Heart left ventricle (tissue), 16 donors: ENCODE measurements around the gene SLC22A2. TPM values are rescaled to one million over a fixed set of nuclear protein-coding genes. Genes with fewer than 3 reads are reported as not detected.
A peak's percentile ranks its signal among the peaks of the same experiment; 100 is the strongest.
"Not testable (repeated sequence)": the region's sequence is repeated elsewhere in the genome, so short reads cannot be mapped to it uniquely, and the experiment has no call there.

Experiments
- ATAC-seq, 4 donors: fragments of 200-7000 bp; cut with Tn5 transposase; one replicate each; pipeline ENCODE4 v1.9.1; 2020 to 2022; ENCODE audit warnings: moderate library complexity in 4 of 4, mild to moderate bottlenecking in 3 of 4, moderate number of reproducible peaks in 1 of 4
- DNase-seq, 5 donors: peaks; one replicate each; pipeline ENCODE4 v3.0.0-alpha.2; 2020
- H3K27ac ChIP-seq, 12 donors: fragments of 200-600 bp; sonication (generic) in 4 of 12; one replicate each; pipeline versions ENCODE4 v1.5.0 to v1.8.0; 2016 to 2022; ENCODE audit warnings: mild to moderate bottlenecking in 2 of 12
- H3K27me3 ChIP-seq, 9 donors: fragments of 200-600 bp; sonication (generic) in 2 of 9; one replicate each; pipeline versions ENCODE4 v1.5.1 to v1.8.0; 2016 to 2022; ENCODE audit warnings: mild to moderate bottlenecking in 3 of 9
- H3K36me3 ChIP-seq, 9 donors: fragments of 200-600 bp; sonication (generic) in 2 of 9; one replicate each; pipeline versions ENCODE4 v1.5.0 to v1.8.0; 2018 to 2022; ENCODE audit warnings: mild to moderate bottlenecking in 2 of 9
- H3K4me1 ChIP-seq, 12 donors: fragments of 200-600 bp; sonication (generic) in 4 of 12; one replicate each; pipeline versions ENCODE4 v1.5.0 to v1.8.0; 2016 to 2022; ENCODE audit warnings: mild to moderate bottlenecking in 3 of 12
- H3K4me3 ChIP-seq, 12 donors: fragments of 200-600 bp; sonication (generic) in 4 of 12; one replicate each; pipeline versions ENCODE4 v1.5.0 to v1.8.0; 2017 to 2022; ENCODE audit warnings: mild to moderate bottlenecking in 9 of 12, moderate library complexity in 4 of 12
- H3K9me3 ChIP-seq, 12 donors: fragments of 200-600 bp; sonication (generic) in 4 of 12; one replicate each; pipeline versions ENCODE4 v1.5.0 to v1.8.0; 2016 to 2022; ENCODE audit warnings: mild to moderate bottlenecking in 1 of 12
- POLR2A ChIP-seq, 2 donors: fragments of 450-650 bp; IDR thresholded peaks; one replicate each; pipeline ENCODE4 v1.6.1; 2017; ENCODE audit warnings: antibody characterized with exemption in 2 of 2, mild to moderate bottlenecking in 2 of 2, moderate library complexity in 2 of 2
- WGBS, 4 donors: extraction: QIAGEN DNeasy Blood & Tissue Kit in 2 of 4; methylation state at CpG; one replicate each; pipeline versions ENCODE4 v1.1.5 to v1.1.7; 2013 to 2018; 5-methylcytosine and 5-hydroxymethylcytosine counted together
- intact Hi-C, 10 donors: fragments of 100-400 bp; cut with DNase I; formaldehyde crosslinking; loops; one replicate each; pipeline versions ENCODE4 v1.11.1 to v1.14.2; 2022
- long read RNA-seq, 3 donors: library from polyadenylated mRNA; unstranded; transcript quantifications; one replicate each; pipeline ENCODE4 v2.0.0, GENCODE V29; 2020 to 2021
- polyA plus RNA-seq, 2 donors: library from polyadenylated mRNA; stranded (reverse); fragments of 200-250 nt; gene quantifications; one replicate each; pipeline ENCODE4 v1.2.3, GENCODE V29; 2013
- total RNA-seq, 9 donors: library from RNA; depleted of rRNA in 2 of 9; stranded (reverse); fragments of >200 nt in 2 of 9; fragmentation: NEBNext Ultra II Directional in 3 of 9; extraction: Animal tissue kit (Norgen Biotek cat#: 25700) in 3 of 9; gene quantifications; one replicate each; pipeline versions ENCODE4 v1.1.0 to v1.2.4, GENCODE V29; 2016 to 2023
- TF ChIP-seq, protein P1 (sequence below), 12 donors: fragments of 200-600 bp; sonication (generic) in 4 of 12; IDR thresholded peaks; one replicate each; pipeline versions ENCODE4 v1.5.0 to v1.8.0; 2018 to 2022; ENCODE audit warnings: antibody characterized with exemption in 12 of 12, mild to moderate bottlenecking in 5 of 12
- donor health status: ischemic (EF 13 %, LVEDD 7.1; RV severe dilation, severe dysfunction).
- donor health status: healthy with polysubstance abuse.
- donor health status: DM: no; HTN: yes; CAD: no.
- donor health status: DM: no; HTN: no; CAD: no.
- donor health status: ischemic (EF 25% LVEDD 6.9; RV normal size, moderate dysfunction).
- donor health status: ischemic (EF 25% LVEDD 5.7; RV mildly dilated, moderate dysfunction).
- donor health status: healthy.
- donor health status: DM: yes; HTN: yes; CAD: no.
- donor health status: ischemic (EF 35%, LVEDD 5.7; RV mildly dilated, moderate dysfunction).
- donor health status: nonischemic (EF 11% LVEDD 7.7; RV severe dilation, severe dysfunction).
- donor health status: DM: yes; HTN: yes; CAD: no.
- donor health status: PGD.
- donor health status: ischemic (EF 29% LVEDD 5.4; RV normal size, mild dysfunction).
- donor health status: nonischemic (EF 23%, LVEDD 6.1; RV moderate dilation, normal function).

The SLC22A2 gene
- total RNA-seq (not detected), polyA plus RNA-seq (not detected)
- long read RNA-seq, donor 1, result 0 reads
- long read RNA-seq, donor 2, result 0 reads
- long read RNA-seq, donor 3, result 0 reads

DNA sequence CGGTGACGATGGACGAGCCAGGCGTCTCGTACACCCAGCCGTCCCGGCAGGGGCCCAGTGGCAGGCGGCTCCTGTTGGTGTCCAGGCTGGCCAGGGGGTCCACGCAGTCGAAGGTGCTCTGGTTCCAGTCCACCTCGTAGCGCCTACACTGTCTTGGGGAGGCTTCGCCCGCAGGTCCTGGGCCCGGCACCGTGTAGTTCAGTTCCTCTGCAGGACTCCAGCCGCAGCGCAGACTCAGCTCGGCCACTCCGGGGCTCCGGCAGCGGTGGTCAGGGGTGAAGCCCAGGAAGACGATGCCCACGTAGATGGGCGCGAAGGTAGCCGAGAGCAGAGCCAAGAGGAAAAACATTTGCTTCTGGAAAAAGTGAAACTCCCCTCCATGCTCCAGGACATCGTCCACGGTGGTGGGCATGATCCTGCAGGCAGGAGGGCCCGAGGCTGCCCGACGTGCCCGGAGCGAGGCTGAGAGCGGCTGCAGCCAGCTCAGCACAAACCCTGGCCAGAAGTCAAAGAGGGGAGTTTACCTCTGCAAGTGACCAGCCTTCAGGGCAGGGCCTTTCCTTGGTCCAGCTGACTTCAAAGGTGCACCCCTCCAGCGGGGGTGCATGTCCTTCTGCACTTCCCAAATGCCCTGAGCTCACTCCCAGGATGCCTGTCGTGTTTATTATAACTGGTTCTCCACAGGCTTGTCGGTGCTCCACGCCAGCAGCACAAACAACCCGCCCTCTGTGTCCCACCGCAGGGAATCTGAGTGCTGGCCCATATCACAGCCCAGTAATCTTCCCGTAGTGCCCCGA, at the start of gene SLC22A2:
SLC22A2 (minus strand) TSS at position 476 of the 797 bp plus-strand sequence; CDS start at position 412, 64 bp downstream.
- no peak for ATAC-seq
- H3K27me3 ChIP-seq, result peaks cover 0 to 27% (median 0%) of the 10 kb centered on the region in 9 donors
- TF ChIP-seq, protein P1, sequence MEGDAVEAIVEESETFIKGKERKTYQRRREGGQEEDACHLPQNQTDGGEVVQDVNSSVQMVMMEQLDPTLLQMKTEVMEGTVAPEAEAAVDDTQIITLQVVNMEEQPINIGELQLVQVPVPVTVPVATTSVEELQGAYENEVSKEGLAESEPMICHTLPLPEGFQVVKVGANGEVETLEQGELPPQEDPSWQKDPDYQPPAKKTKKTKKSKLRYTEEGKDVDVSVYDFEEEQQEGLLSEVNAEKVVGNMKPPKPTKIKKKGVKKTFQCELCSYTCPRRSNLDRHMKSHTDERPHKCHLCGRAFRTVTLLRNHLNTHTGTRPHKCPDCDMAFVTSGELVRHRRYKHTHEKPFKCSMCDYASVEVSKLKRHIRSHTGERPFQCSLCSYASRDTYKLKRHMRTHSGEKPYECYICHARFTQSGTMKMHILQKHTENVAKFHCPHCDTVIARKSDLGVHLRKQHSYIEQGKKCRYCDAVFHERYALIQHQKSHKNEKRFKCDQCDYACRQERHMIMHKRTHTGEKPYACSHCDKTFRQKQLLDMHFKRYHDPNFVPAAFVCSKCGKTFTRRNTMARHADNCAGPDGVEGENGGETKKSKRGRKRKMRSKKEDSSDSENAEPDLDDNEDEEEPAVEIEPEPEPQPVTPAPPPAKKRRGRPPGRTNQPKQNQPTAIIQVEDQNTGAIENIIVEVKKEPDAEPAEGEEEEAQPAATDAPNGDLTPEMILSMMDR (IDR thresholded peaks at IDR 0.05), result no peak
- no peak for TF ChIP-seq POLR2A (IDR thresholded peaks at IDR 0.05)
- peak in 1 of 5 donors; percentile 45 for DNase-seq
- peak within 1 kb of the TSS in 1 of 12 donors; percentile 79 for H3K27ac ChIP-seq
- intact Hi-C loops, result no loop called here
- H3K9me3 ChIP-seq, result no peaks in the 10 kb centered on the region
- H3K4me3 ChIP-seq, result no peak within 1 kb of the TSS
- H3K36me3 ChIP-seq, result no peaks in the 10 kb centered on the region
- 85 to 90% (median 87%) methylated on average over 38 to 43 of the region's 43 CpGs for WGBS, 4 donors
- H3K4me1 ChIP-seq, result no peaks in the 10 kb centered on the region

- Histone ChIP-seq H3K27me3 (no peaks in the 10 kb centered on the region), H3K9me3 (peaks cover 0 to 32% (median 17%) of the 10 kb centered on the region in 12 donors), H3K36me3 (no peaks in the 10 kb centered on the region), H3K4me1 (no peaks in the 10 kb centered on the region), H3K4me3 (no peak overlapping the region), H3K27ac (no peak overlapping the region)
- WGBS, 4 donors, result 60 to 69% (median 62%) methylated on average over 7 of the region's 7 CpGs
- TF ChIP-seq, protein P1 (IDR thresholded peaks at IDR 0.05), result no peak
- no peak for TF ChIP-seq POLR2A (IDR thresholded peaks at IDR 0.05)
- intact Hi-C loops, result no loop called here
- DNase-seq (no peak), ATAC-seq (no peak)
These were observed 47.5 kb upstream of the SLC22A2 start for GRCh38 chr6:160305926-160306713.

DNA sequence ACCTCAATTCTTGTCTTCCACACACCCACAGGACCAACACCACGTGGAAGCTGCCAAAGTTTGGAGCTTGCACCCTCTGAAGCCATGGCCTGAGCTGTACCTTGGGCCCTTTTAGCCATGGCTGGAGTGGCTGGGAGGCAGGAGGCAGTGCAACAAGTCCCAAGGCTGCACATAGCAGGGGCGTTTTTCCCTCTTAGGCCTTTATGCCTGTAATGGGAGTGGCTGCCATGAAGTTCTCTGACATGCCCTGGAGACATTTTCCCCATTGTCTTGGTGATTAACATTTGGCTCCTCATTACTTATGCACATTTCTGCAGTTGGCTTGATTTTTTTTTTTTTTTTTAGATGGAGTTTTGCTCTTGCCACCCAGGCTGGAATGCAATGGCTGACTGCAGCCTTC, 45.2 kb upstream of the SLC22A2 start:
- no peak for ATAC-seq
- TF ChIP-seq POLR2A (IDR thresholded peaks at IDR 0.05), result no peak
- TF ChIP-seq, protein P1 (IDR thresholded peaks at IDR 0.05), result no peak
- Histone ChIP-seq H3K27me3 (no peaks in the 10 kb centered on the region), H3K9me3 (peaks cover 0 to 10% (median 1%) of the 10 kb centered on the region in 12 donors), H3K27ac (no peak overlapping the region), H3K36me3 (no peaks in the 10 kb centered on the region), H3K4me1 (no peaks in the 10 kb centered on the region), H3K4me3 (no peak overlapping the region)
- intact Hi-C loops, result no loop called here
- DNase-seq, result no peak
- WGBS, 4 donors, result 33 to 80% (median 49%) methylated on average over 2 of the region's 2 CpGs

DNA sequence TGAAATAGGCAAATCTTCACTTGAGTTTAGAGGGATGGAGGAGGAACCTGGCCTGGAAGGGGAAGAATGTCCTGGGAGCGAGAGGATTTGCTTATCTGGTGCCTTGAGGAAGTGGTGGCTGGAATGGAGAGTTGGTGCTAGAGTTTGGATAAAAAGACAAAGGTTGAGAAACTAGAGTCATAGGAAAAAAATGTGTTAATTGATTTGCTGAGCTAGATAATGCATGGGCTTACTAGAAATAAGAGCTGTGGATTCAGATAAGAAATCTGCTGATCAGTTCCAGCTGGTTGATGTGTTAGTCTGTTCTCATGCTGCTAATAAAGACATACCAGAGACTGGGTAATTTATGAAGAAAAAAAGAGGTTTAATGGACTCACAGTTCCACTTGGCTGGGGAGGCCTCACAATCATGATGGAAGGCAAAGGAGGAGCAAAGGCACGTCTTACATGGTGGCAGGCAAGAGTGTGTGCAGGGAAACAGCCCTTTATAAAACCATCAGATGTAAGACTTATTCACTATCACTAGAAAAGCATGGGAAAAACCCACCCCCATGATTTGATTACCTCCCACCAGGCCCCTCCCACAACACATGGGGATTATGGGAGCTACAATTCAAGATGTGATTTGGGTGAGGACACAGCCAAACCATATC, 43.9 kb upstream of the SLC22A2 start:
- H3K36me3 ChIP-seq, ATAC-seq, H3K27me3 ChIP-seq, H3K27ac ChIP-seq, H3K9me3 ChIP-seq, H3K4me1 ChIP-seq, H3K4me3 ChIP-seq, DNase-seq, intact Hi-C loops: not testable (repeated sequence)
- 38 to 85% (median 62%) methylated on average over 1 to 2 of the region's 2 CpGs for WGBS, 4 donors
